HG03045 (cell line): Measurements from ENCODE around the gene TP53TG5.
"Not testable (repeated sequence)": the region's sequence is repeated elsewhere in the genome, so short reads cannot be mapped to it uniquely, and the experiment has no call there.

Experiments used
- ATAC-seq: cut with Tn5 transposase; IDR thresholded peaks from one replicate; pipeline ENCODE4 v1.9.1; 2021; ENCODE audit warnings: mild to moderate bottlenecking, moderate library complexity; ENCODE audit not compliant: unreplicated experiment

Gene TP53TG5

DNA sequence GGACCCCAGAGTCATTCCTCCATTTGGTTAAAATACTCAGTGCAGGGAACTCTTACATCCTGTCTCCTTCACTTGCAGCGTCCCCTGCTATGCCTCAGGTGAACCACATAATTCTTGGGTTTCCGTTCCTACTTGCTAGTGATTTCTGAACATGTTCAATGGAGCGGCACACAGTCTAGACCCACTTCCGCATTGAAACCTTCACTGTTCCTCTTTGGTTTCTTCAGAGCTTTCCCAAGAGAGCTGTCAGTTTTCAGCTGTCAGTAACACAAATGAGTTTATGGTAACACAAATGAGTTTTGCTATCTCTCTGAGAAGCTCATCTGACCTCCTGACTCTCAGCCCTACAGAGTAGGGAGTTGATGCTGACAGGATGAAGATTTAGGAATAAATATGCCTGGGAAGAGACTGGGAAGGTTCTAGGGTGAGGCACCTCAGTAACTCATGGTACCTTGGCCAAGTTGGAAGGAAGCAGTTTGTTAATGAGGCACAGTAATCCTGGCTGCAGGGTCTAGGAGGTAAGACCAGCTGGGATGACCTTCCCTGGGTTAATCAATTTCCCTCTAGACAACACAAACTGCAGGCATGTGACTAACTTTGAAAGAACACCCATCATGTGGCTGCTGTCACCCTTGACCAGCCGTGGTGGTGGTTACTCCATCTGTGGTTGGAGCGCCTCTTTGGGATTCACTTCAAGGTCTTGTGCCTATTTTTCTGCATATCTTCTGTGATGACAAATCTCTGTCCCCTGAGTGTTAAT, 9.7 kb downstream of the TP53TG5 start:
- peak; percentile 74 for ATAC-seq

DNA sequence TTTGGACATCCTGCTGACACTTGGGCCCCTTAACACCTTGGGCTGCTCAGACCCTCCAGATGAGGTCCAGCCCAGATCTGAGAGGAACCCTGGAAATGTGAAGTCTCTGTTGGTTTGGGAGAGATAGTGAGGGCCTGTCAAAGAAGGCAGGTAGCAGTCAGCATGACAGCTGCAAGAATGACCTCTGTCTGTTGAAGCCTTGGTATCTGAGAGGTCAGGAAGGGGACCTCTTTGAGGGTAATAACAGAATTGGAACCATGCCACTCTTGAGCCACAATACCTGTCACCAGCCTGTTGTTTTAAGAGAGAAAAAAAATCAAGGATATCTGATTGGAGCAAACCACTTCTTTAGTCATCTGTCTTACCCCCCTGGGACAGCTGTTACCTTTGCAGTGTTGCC, 11.0 kb downstream of the TP53TG5 start:
- ATAC-seq: no peak

GRCh38 chr20:45366631-45367030, 11.5 kb downstream of the TP53TG5 start:
- no peak for ATAC-seq

DNA sequence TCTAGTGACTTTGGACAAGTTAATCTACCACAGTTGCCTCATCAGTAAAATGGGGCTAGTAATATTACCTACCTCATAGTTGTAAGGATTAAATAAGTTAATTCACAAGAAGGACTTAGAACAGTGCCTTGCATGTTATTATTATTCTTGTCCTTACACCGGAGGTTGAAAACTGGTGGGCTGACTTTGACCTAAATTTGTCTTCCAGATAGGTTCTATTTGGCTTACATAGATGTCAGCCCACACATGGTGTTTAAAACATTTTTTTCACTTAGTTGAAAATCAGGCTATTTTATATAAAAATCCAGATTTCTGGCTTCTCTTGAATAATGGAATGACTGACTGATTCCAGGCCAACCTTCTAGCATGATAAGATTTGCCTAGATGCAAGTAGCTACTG, 11.9 kb downstream of the TP53TG5 start:
- no peak for ATAC-seq

DNA sequence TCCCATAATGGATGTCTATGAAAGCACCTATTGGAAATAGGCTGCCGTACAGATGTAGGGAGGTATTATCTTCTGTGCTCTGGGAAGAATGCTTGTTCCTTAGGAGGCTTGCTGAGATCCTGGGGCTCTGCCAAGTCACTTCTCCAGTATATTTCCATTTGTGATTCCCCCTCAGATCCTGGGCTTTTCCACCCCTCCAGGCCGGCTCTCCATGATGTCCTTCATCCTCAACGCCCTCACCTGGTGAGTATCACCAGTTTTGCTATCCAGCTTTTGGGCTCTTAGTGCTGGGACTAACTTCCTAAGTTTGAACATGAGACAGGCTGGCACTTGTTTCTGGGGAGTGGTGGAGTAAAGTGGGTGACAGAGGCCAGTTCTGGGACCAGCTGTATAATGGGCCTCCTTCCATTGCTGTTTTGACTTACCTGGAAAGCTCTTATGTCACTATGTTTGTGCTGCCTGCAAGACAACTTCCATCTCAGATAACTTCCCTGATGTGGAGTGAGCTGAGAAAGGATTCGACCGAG, 12.6 kb downstream of the TP53TG5 start:
- no peak for ATAC-seq

- ATAC-seq: peak; percentile 1
These were observed 14.3 kb downstream of the TP53TG5 start for GRCh38 chr20:45363611-45364492.

DNA sequence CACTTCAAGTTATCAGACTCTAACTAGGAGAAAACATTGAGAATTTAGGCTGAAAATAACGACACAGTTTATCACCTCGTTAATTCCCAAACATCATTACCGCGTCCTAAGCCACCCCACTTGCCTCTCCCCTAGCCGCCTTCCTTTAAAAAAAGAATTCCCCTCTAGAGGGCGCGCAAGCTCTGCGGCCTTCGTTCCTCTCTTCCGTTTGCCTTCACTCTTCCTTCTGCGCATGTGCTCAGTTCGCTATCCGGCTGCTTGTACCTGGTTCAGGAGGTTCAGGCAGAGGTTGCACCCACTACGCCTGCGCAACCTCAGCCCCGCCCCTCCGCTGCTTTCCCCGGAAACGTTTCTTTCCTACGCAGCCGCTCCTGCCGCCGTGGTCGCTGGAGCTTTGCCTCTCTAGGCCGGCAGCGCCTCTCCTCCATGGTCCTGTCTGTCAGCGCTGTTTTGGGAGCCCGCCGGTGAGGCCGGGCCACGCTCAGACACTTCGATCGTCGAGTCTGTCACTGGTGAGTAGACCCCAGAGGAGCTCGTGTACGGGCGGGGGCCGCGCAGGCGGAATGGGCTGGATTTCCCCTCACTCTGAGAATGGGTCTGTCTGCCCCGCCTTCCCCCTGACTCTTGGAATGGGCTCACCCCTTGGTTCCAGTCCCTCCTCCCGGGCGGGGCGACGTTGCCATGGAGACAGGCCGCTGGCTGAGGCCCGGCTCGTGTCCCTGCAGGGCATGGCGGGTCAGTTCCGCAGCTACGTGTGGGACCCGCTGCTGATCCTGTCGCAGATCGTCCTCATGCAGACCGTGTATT, 15.1 kb downstream of the TP53TG5 start, which contains the start of gene SYS1:
Gene SYS1 (plus strand): TSS at position 353 of the 807 bp plus-strand sequence. CDS start 376 bp downstream, at position 729.
- peak; percentile 78 for ATAC-seq

- ATAC-seq: no peak
These were observed 16.3 kb downstream of the TP53TG5 start for GRCh38 chr20:45361793-45362192.

DNA sequence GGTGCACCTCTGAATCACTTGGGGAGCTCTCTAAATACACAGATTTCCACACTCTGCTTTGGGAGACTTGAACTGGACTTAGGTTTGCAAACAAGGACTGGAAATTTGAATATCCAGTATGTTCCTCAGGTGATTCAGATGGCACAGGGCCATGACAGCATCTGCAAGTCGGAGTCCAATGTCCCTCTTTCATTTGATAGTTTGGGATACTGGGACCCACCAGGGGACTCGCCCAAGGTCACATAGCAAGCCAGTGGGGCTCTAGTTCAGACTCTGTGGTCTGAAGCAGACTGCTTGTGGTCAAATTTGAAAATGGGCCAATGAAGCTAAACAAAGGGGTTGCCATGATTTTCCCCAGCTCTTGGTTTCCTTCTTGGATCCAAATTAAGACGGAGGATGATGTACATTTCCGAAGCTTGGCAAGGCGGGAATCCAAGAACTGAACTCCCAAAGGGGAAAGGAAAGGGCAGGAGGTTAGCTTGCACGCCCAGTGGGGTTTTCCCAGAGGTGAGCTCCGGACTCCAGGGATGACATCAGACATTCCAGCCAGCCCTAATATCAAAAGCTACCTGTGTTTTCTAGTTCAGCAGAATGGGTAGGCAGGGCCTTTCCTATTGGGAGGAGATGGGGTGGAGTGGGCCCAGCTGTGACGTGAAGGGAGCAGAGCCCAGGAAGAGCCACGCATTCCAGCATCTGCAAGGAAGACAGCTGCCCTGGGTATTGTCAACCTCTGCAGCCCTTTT, 18.5 kb downstream of the TP53TG5 start:
- ATAC-seq: no peak

GRCh38 chr20:45359069-45359405, 19.1 kb downstream of the TP53TG5 start:
- ATAC-seq: no peak

GRCh38 chr20:45358282-45359068, 19.6 kb downstream of the TP53TG5 start:
- ATAC-seq: no peak

DNA sequence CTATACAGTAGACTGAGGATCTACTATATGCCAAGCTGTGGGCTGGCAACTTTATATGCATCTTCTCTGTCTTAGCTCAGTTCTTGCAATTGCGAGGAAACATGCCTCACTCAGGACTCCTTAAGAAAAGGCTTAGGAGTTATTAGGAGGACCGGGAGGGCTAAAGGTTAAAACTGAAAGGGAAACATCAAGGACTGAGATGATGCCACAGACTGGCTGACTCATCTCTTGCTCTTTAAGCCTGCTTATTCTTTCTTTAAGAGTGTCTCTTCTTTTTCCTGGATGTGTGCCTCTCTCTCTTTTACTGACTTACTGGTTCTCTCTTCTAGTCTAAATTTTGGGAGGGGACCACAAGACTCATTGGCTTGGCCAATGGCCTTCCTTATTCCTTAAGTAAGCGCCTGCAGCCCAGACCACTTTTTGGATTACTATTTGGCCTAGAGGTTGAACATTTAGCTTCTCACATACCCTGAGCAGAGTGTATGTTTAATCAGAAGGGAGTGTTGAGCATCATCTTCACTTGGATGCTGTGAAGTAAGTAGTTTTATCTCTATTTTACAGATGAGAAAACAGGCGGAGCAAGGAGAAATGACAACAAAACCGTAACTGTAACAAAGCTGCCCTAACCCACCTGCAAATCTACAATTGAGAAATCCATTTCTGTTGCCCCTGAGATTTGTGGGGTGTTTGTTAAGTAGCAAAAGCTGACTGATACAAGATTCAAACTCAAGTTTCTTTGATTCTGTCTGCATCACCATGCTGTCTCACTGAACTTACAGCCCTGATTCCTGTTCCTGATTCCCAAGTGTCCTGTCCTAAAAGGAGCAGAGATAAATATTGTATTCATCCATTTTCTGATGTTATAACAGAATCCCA, 22.7 kb downstream of the TP53TG5 start:
- no peak for ATAC-seq

DNA sequence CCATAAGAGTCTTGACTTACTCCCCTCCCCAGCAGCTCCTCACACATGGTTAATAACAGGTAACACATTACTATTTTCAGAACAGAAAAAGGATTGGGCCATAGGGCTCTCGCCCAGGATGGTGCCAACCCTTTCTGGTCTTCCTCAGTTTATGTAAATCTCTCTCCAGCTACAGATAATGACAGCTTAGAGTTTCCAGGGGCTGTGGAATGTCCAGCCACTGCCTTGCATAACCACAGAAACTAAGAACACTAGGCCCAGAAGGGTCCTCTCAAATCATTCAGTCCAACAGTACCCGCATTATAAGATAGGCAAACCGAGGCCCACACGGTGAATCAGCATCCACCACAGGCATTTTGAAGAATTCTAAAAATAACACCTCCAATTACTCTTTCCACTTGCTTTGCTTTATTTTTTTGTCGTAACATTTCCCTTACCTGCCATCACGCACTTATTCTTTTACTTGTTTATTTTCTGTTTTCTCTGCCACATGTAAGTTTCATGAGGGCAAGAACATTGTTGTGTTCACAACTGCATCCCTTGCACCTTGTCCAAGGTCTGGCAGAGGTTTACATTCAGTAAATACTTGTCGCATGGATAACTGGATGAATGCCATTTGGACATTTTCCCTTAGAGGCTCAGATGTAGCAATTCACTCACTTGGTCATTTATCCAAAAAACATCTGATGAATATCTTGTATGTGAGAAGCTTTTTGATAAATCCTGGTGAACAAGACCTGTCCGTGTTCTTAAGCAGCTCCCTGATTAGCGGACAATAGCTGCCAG, 23.5 kb downstream of the TP53TG5 start:
- no peak for ATAC-seq

GRCh38 chr20:45353746-45354145, 24.4 kb downstream of the TP53TG5 start:
- ATAC-seq: no peak

DNA sequence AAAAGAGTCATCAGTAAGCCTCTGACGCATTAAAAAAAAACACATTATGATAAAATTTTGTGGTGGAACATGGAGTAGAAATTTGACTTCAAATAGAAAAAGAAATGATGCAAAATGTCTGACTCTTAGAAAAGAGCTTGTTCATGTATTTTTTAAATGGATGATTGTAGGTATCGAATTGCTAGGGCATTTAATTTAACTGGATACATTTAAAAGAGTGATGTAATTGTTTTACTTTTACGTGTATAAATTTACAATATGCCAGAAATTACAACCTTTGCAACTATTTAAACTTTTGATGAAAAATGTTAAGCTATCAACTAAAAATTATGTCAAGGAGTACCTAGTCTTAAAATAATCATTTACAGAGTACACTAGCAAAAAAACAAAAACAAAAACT, 25.4 kb downstream of the TP53TG5 start:
- no peak for ATAC-seq

- ATAC-seq: not testable (repeated sequence)
These were observed 27.3 kb downstream of the TP53TG5 start for GRCh38 chr20:45350795-45351194.

- ATAC-seq: no peak
These were observed 27.9 kb downstream of the TP53TG5 start for GRCh38 chr20:45350217-45350616.
